Liver (tissue), 2 donors: ENCODE data around the gene GLP1R.

ENCODE experiments used
- GABPA ChIP-seq, 2 donors: IDR thresholded peaks in 1 of 2; conservative IDR thresholded peaks in 1 of 2; 2 replicates each; pipeline ENCODE4 v1.6.1; 2016; ENCODE audit warnings: antibody characterized with exemption in 2 of 2, mild to moderate bottlenecking in 1 of 2, moderate library complexity in 1 of 2
- TAF1 ChIP-seq: conservative IDR thresholded peaks from 2 replicates; pipeline ENCODE4 v1.6.1; 2016; ENCODE audit warnings: antibody characterized with exemption, mild to moderate bottlenecking
- donor health status: healthy.

- TF ChIP-seq TAF1 (no peak), GABPA (IDR thresholded peaks at IDR 0.05 in 1 of 2, conservative IDR thresholded peaks at IDR 0.05 in 1 of 2) (no peak)
Measured at GRCh38 chr6:39053854-39054576, 5.4 kb downstream of the GLP1R start.
